ENCODE results near the gene LIMS4. TPM values are rescaled to one million over a fixed set of nuclear protein-coding genes. Genes with fewer than 3 reads are reported as not detected.
"Not testable (repeated sequence)": the region's sequence is repeated elsewhere in the genome, so short reads cannot be mapped to it uniquely, and the experiment has no call there.

The LIMS4 gene
- polyA plus RNA-seq, result 1.4 TPM

- H3K27me3 Mint-ChIP-seq, H3K4me3 Mint-ChIP-seq, H3K9me3 Mint-ChIP-seq, H3K36me3 Mint-ChIP-seq, H3K4me1 Mint-ChIP-seq, H3K27ac Mint-ChIP-seq: not testable (repeated sequence)
These were observed at the start of gene LIMS4 for GRCh38 chr2:110472171-110473058. Gene LIMS4, minus strand, starts transcription at chr2:110472816. Its CDS starts 38 bp downstream, at chr2:110472778.

DNA sequence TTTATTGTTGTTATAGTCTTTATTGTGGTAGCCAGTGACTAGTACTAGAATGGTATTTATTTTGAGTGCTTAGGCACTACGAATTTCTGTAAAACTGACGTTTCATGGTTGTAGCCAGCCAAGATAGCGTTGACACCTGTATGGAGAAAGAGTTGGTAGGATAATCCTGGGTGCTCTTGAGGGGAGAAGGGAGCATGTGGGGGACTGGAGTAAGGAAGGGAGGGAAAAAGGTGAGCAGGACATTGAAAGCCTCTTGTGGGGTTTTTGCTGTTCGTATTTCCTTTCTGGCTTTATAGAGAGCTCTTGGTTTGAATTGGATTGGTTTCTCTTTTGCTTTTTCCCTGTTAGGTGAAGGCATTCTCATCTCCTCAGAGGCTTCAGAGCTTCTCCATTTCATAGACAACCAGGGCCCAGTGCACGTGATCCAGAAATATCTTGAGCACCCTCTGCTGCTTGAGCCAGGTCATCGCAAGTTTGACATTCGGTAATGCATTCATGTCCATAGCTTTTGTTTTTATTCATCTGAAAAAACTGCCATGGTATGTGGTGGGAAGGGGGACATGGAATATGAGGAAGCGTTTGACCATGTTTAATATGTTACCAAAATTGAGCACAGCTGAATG is 27.2 kb upstream of the LIMS4 start:
- not testable (repeated sequence) for H3K27me3 Mint-ChIP-seq, H3K27ac Mint-ChIP-seq, H3K9me3 Mint-ChIP-seq, H3K36me3 Mint-ChIP-seq, H3K4me1 Mint-ChIP-seq, H3K4me3 Mint-ChIP-seq

DNA sequence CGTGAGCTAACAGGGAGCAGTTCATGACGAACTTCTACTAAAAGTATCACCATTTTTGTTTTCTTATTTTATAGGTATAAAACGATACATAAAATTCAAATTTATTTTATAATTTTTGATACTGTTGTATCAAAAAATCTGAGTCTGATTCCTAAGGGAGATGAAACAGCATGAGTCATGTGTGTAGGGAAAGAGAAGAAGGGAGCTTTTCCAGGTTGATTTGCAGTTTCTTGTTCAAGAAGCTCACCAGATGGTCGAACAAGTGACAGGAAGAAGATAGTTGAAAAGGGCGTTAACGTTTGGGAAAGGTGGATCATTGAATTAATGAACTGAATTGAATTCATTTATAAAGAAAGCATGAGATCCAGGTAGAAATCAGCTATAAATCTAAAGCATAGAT is 23.4 kb upstream of the LIMS4 start:
- not testable (repeated sequence) for H3K27me3 Mint-ChIP-seq

GRCh38 chr2:110494488-110494887 is 21.9 kb upstream of the LIMS4 start:
- not testable (repeated sequence) for H3K4me1 Mint-ChIP-seq, H3K27ac Mint-ChIP-seq

More for the DNA sequence above, 23.4 kb upstream of the LIMS4 start:
- not testable (repeated sequence) for H3K27ac Mint-ChIP-seq, H3K4me1 Mint-ChIP-seq, H3K4me3 Mint-ChIP-seq, H3K9me3 Mint-ChIP-seq, H3K36me3 Mint-ChIP-seq

GRCh38 chr2:110488991-110489390 is 16.4 kb upstream of the LIMS4 start:
- not testable (repeated sequence) for H3K9me3 Mint-ChIP-seq, H3K27me3 Mint-ChIP-seq, H3K4me3 Mint-ChIP-seq, H3K36me3 Mint-ChIP-seq, H3K4me1 Mint-ChIP-seq, H3K27ac Mint-ChIP-seq

More at GRCh38 chr2:110494488-110494887, 21.9 kb upstream of the LIMS4 start:
- H3K9me3 Mint-ChIP-seq, H3K4me3 Mint-ChIP-seq, H3K27me3 Mint-ChIP-seq, H3K36me3 Mint-ChIP-seq: not testable (repeated sequence)

DNA sequence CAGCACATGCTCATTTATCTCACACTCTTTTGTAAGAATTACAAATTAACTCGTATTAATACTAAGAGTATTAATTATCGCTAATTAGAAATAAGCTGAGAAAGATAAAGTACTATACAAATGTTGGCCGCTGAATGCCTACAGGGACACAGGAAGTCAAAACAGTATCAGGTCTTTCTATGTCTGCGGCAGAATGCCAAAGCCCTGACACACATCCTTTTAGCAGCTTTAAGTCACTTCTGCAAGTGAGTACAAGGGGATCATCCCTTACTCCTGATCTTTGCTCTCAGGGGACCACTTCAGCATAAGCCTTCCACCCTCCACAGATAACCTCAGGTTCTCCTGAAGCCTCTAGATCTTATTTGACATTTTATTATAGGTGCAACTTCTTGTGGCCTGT is 10.1 kb upstream of the LIMS4 start:
- not testable (repeated sequence) for H3K9me3 Mint-ChIP-seq, H3K4me1 Mint-ChIP-seq, H3K36me3 Mint-ChIP-seq, H3K27me3 Mint-ChIP-seq, H3K4me3 Mint-ChIP-seq, H3K27ac Mint-ChIP-seq

GRCh38 chr2:110481200-110481599 is 8.6 kb upstream of the LIMS4 start:
- H3K4me3 Mint-ChIP-seq, H3K36me3 Mint-ChIP-seq, H3K4me1 Mint-ChIP-seq: not testable (repeated sequence)

GRCh38 chr2:110480084-110480483 is 7.5 kb upstream of the LIMS4 start:
- not testable (repeated sequence) for H3K4me1 Mint-ChIP-seq, H3K27ac Mint-ChIP-seq, H3K27me3 Mint-ChIP-seq, H3K4me3 Mint-ChIP-seq, H3K9me3 Mint-ChIP-seq, H3K36me3 Mint-ChIP-seq

More at GRCh38 chr2:110481200-110481599, 8.6 kb upstream of the LIMS4 start:
- H3K9me3 Mint-ChIP-seq, H3K27ac Mint-ChIP-seq, H3K27me3 Mint-ChIP-seq: not testable (repeated sequence)

DNA sequence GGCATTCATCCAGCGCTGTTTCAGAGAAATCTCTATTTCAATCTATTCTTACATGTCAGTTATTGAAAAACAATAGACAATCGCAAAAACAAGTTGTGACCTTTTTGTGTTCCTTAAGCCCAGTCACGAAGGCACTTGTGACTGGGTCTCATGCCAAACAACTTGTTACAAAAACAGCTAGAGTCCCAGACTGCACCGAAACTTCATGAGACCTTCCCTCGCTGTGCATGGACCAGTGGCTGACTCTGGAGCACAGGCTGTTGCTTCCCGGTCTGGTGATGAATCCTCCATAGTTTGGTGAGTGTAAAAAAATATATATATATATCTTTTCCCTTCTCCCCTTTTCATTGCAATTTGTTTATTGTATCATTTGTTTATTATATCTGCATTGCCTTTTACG is 4.8 kb upstream of the LIMS4 start:
- H3K36me3 Mint-ChIP-seq, H3K9me3 Mint-ChIP-seq, H3K4me3 Mint-ChIP-seq, H3K4me1 Mint-ChIP-seq, H3K27ac Mint-ChIP-seq, H3K27me3 Mint-ChIP-seq: not testable (repeated sequence)

- H3K9me3 Mint-ChIP-seq, H3K4me1 Mint-ChIP-seq, H3K27ac Mint-ChIP-seq, H3K27me3 Mint-ChIP-seq, H3K4me3 Mint-ChIP-seq, H3K36me3 Mint-ChIP-seq: not testable (repeated sequence)
These were observed 4.3 kb upstream of the LIMS4 start for GRCh38 chr2:110476952-110477351.

GRCh38 chr2:110475627-110476359 is 3.2 kb upstream of the LIMS4 start:
- not testable (repeated sequence) for H3K4me3 Mint-ChIP-seq, H3K4me1 Mint-ChIP-seq, H3K36me3 Mint-ChIP-seq, H3K27ac Mint-ChIP-seq, H3K9me3 Mint-ChIP-seq, H3K27me3 Mint-ChIP-seq

DNA sequence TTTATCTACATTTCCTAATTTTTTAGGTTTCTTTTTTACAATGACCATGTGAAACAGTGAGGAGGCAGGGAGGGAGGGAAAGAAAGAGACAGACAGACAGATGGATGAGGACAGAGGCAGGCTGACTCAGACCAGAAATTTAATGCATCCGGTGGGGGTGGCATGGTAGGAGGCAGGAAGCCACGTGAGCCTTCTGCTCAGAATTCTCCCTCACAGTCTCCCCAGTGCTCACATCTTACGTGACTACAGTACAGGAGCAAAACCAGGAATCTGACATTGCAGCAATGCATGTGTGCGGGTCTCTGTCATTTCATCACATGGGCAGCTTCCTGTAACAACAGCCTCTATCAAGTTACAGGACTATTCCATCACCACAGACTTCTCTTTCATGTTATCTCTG is 2.3 kb upstream of the LIMS4 start:
- not testable (repeated sequence) for H3K4me1 Mint-ChIP-seq

GRCh38 chr2:110473059-110473358 is 393 bp upstream of the LIMS4 start:
- H3K27ac Mint-ChIP-seq, H3K27me3 Mint-ChIP-seq, H3K9me3 Mint-ChIP-seq, H3K36me3 Mint-ChIP-seq, H3K4me3 Mint-ChIP-seq, H3K4me1 Mint-ChIP-seq: not testable (repeated sequence)

More for the DNA sequence above, 2.3 kb upstream of the LIMS4 start:
- not testable (repeated sequence) for H3K36me3 Mint-ChIP-seq, H3K4me3 Mint-ChIP-seq, H3K27me3 Mint-ChIP-seq, H3K27ac Mint-ChIP-seq, H3K9me3 Mint-ChIP-seq

DNA sequence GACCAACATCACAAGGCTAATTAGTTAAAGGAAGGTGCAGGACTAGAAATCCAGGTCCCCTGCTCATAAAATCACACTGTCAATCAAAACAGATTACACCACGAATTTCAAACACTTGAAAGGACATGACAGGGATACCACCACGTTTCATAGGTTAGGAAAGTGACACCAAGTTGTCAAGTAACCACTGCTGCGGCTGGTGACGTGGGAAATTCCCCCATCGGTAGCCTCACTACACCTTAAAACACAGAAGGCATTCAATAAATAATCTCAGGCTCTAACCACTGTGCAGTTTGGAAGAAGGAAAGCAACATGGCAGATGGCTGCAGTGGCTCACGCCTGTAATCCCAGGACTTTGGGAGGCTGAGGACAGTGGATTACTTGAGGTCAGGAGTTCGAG is 3.7 kb downstream of the LIMS4 start:
- not testable (repeated sequence) for H3K4me3 Mint-ChIP-seq, H3K9me3 Mint-ChIP-seq, H3K27ac Mint-ChIP-seq, H3K4me1 Mint-ChIP-seq, H3K36me3 Mint-ChIP-seq, H3K27me3 Mint-ChIP-seq

- H3K4me3 Mint-ChIP-seq, H3K36me3 Mint-ChIP-seq, H3K9me3 Mint-ChIP-seq, H3K27ac Mint-ChIP-seq, H3K27me3 Mint-ChIP-seq, H3K4me1 Mint-ChIP-seq: not testable (repeated sequence)
These were observed 7.3 kb downstream of the LIMS4 start for GRCh38 chr2:110465312-110465711.

- not testable (repeated sequence) for H3K36me3 Mint-ChIP-seq, H3K4me3 Mint-ChIP-seq, H3K4me1 Mint-ChIP-seq, H3K9me3 Mint-ChIP-seq, H3K27me3 Mint-ChIP-seq, H3K27ac Mint-ChIP-seq
These were observed 10.2 kb downstream of the LIMS4 start for GRCh38 chr2:110462458-110462857.
